Measurements from ENCODE around the gene TMEM40. TPM values are rescaled to one million over a fixed set of nuclear protein-coding genes. Genes with fewer than 3 reads are reported as not detected.

Gene TMEM40
- total RNA-seq, 3 donors from 2014 or later: 0.33 to 1.8 TPM; not detected in 1

- TF ChIP-seq POLR2A (IDR thresholded peaks at IDR 0.05) (no peak), POLR2AphosphoS5 (IDR thresholded peaks at IDR 0.05) (no peak), CTCF (IDR thresholded peaks at IDR 0.05) (no peak)
- no peak for DNase-seq (ENCODE audit: low spot score in 2 of 2)
Measured at GRCh38 chr3:12773710-12774086, 14.6 kb upstream of the TMEM40 start.

GRCh38 chr3:12773030-12773709 is 14.1 kb upstream of the TMEM40 start:
- DNase-seq (ENCODE audit: low spot score in 2 of 2): no peak
- intact Hi-C loops (cut with DNase I; ENCODE audit: low total_unique reads): no loop called here
- TF ChIP-seq POLR2A (IDR thresholded peaks at IDR 0.05) (no peak), POLR2AphosphoS5 (IDR thresholded peaks at IDR 0.05) (no peak), CTCF (IDR thresholded peaks at IDR 0.05) (no peak)
- no peak overlapping the region for H3K4me3 ChIP-seq
- no peaks in the 10 kb centered on the region for H3K4me1 ChIP-seq
- no peaks in the 10 kb centered on the region for H3K27me3 ChIP-seq
- no peak overlapping the region for H3K27ac ChIP-seq
- H3K36me3 ChIP-seq: no peaks in the 10 kb centered on the region
- no peaks in the 10 kb centered on the region for H3K9me3 ChIP-seq

More at GRCh38 chr3:12773710-12774086, 14.6 kb upstream of the TMEM40 start:
- Histone ChIP-seq H3K27ac (no peak overlapping the region), H3K36me3 (no peaks in the 10 kb centered on the region), H3K4me3 (no peak overlapping the region), H3K4me1 (no peaks in the 10 kb centered on the region), H3K9me3 (no peaks in the 10 kb centered on the region), H3K27me3 (no peaks in the 10 kb centered on the region)
- intact Hi-C loops (cut with DNase I; ENCODE audit: low total_unique reads): no loop called here

GRCh38 chr3:12772462-12772861 is 13.4 kb upstream of the TMEM40 start:
- Histone ChIP-seq H3K27ac (no peak overlapping the region), H3K4me3 (no peak overlapping the region), H3K36me3 (no peaks in the 10 kb centered on the region), H3K27me3 (no peaks in the 10 kb centered on the region), H3K4me1 (no peaks in the 10 kb centered on the region), H3K9me3 (no peaks in the 10 kb centered on the region)
- DNase-seq (ENCODE audit: low spot score in 2 of 2): no peak
- intact Hi-C loops (cut with DNase I; ENCODE audit: low total_unique reads): no loop called here
- TF ChIP-seq POLR2A (IDR thresholded peaks at IDR 0.05) (no peak), POLR2AphosphoS5 (IDR thresholded peaks at IDR 0.05) (no peak), CTCF (IDR thresholded peaks at IDR 0.05) (no peak)

- Histone ChIP-seq H3K4me3 (no peak overlapping the region), H3K9me3 (no peaks in the 10 kb centered on the region), H3K27ac (no peak overlapping the region), H3K27me3 (no peaks in the 10 kb centered on the region), H3K36me3 (no peaks in the 10 kb centered on the region), H3K4me1 (no peaks in the 10 kb centered on the region)
- intact Hi-C loops (cut with DNase I; ENCODE audit: low total_unique reads): no loop called here
- TF ChIP-seq CTCF (IDR thresholded peaks at IDR 0.05) (no peak), POLR2AphosphoS5 (IDR thresholded peaks at IDR 0.05) (no peak), POLR2A (IDR thresholded peaks at IDR 0.05) (no peak)
- DNase-seq (ENCODE audit: low spot score in 2 of 2): no peak
Measured at GRCh38 chr3:12771236-12771635, 12.2 kb upstream of the TMEM40 start.

GRCh38 chr3:12769761-12770160 is 10.7 kb upstream of the TMEM40 start:
- H3K9me3 ChIP-seq: no peaks in the 10 kb centered on the region
- DNase-seq (ENCODE audit: low spot score in 2 of 2): no peak
- intact Hi-C loops (cut with DNase I; ENCODE audit: low total_unique reads): no loop called here
- no peaks in the 10 kb centered on the region for H3K27me3 ChIP-seq
- H3K36me3 ChIP-seq: no peaks in the 10 kb centered on the region
- no peak overlapping the region for H3K4me3 ChIP-seq
- TF ChIP-seq POLR2AphosphoS5 (IDR thresholded peaks at IDR 0.05) (no peak), CTCF (IDR thresholded peaks at IDR 0.05) (no peak), POLR2A (IDR thresholded peaks at IDR 0.05) (no peak)
- no peak overlapping the region for H3K27ac ChIP-seq
- no peaks in the 10 kb centered on the region for H3K4me1 ChIP-seq
